Bronchial epithelial cell (primary cell): Measurements from ENCODE around the gene CDHR4. TPM values are rescaled to one million over a fixed set of nuclear protein-coding genes. Genes with fewer than 3 reads are reported as not detected.
"Not testable (repeated sequence)": the region's sequence is repeated elsewhere in the genome, so short reads cannot be mapped to it uniquely, and the experiment has no call there.

ENCODE experiments used
- DNase-seq: peaks from one replicate; pipeline ENCODE4 v3.0.0-alpha.2; 2010; ENCODE audit warnings: low read depth
- FAIRE-seq: peaks from 2 replicates; lab custom pipeline; 2011; peaks lifted over from hg19 to GRCh38; lab: Jason Lieb, UNC
- H3K27me3 ChIP-seq: 2 replicates; pipeline ENCODE4 v1.5.1; 2011; ENCODE audit warnings: low read length; ENCODE audit not compliant: control insufficient read depth, insufficient read depth
- H3K36me3 ChIP-seq: 2 replicates; pipeline ENCODE4 v1.5.1; 2011; ENCODE audit warnings: low read length; ENCODE audit not compliant: control insufficient read depth, insufficient read depth
- H3K4me3 ChIP-seq: 2 replicates; pipeline ENCODE4 v1.5.1; 2011; ENCODE audit warnings: mild to moderate bottlenecking, low read depth, low read length, control low read depth
- total RNA-seq: library from RNA; depleted of rRNA; stranded (reverse); fragments of >200 nt; gene quantifications from 2 replicates; pipeline ENCODE4 v1.2.1, GENCODE V29; 2014
- TF ChIP-seq, protein P1 (sequence below): IDR thresholded peaks from 2 replicates; pipeline ENCODE4 v1.5.1; 2011; ENCODE audit warnings: mild to moderate bottlenecking, moderate library complexity, low read length, control low read depth, inconsistent platforms; ENCODE audit not compliant: insufficient read depth, severe bottlenecking

CDHR4 gene
- total RNA-seq, 1 donor from 2014 or later: not detected

DNA sequence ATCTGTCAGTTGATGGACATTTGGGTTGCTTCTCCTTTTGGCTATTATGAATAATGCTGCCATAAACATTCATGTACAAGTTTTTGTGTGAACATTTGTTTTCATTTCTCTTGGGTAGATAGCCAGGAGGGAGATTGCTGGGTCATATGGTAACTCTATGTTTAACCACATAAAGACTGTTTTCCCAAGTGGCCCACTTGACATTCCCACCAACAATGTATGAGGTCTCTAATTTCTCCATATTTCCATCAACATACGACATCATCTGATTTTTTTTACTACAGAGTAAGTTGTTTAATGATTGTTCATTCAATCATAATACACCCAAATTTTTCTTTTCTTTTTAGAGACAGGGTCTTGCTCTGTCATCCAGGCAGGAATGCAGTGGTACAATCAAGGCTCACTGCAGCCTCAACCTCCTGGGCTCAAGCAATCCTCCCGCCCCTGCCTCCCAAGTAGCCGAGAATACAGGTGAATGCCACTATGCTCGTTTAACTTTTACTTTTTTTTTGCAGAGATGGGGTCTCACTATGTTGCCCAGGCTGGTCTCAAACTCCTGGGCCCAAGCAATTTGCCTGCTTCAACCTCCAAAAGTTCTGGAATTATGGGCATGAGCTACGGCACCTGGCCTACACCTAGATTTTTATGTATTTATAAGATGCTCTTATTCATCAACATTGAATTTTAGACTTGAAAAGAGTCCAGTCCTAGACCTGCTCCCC, 20.2 kb downstream of the CDHR4 start:
- Histone ChIP-seq H3K4me3 (no peak overlapping the region), H3K27me3 (no peaks in the 10 kb centered on the region), H3K36me3 (peaks cover 2% of the 10 kb centered on the region)
- TF ChIP-seq, protein P1, sequence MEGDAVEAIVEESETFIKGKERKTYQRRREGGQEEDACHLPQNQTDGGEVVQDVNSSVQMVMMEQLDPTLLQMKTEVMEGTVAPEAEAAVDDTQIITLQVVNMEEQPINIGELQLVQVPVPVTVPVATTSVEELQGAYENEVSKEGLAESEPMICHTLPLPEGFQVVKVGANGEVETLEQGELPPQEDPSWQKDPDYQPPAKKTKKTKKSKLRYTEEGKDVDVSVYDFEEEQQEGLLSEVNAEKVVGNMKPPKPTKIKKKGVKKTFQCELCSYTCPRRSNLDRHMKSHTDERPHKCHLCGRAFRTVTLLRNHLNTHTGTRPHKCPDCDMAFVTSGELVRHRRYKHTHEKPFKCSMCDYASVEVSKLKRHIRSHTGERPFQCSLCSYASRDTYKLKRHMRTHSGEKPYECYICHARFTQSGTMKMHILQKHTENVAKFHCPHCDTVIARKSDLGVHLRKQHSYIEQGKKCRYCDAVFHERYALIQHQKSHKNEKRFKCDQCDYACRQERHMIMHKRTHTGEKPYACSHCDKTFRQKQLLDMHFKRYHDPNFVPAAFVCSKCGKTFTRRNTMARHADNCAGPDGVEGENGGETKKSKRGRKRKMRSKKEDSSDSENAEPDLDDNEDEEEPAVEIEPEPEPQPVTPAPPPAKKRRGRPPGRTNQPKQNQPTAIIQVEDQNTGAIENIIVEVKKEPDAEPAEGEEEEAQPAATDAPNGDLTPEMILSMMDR: no peak
- FAIRE-seq (peak; percentile 40), DNase-seq (no peak)

DNA sequence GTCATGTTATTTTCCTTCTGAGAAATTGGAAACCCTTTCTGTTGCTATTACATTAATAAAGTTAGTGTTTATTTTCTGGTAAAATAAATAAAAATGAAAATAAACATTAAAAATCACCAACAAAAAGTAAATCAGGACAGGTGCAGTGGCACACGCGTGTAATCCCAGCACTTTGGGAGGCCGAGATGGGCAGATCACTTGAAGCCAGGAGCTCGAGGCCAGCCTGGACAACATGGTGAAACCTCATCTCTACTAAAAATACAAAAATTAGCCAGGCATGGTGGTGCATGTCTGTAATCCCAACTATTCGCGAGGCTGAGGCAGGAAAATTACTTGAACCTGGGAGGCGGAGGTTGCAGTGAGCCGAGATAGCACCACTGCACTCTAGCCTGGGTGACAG, 23.6 kb downstream of the CDHR4 start:
- H3K4me3 ChIP-seq, FAIRE-seq, H3K27me3 ChIP-seq, H3K36me3 ChIP-seq, DNase-seq: not testable (repeated sequence)

DNA sequence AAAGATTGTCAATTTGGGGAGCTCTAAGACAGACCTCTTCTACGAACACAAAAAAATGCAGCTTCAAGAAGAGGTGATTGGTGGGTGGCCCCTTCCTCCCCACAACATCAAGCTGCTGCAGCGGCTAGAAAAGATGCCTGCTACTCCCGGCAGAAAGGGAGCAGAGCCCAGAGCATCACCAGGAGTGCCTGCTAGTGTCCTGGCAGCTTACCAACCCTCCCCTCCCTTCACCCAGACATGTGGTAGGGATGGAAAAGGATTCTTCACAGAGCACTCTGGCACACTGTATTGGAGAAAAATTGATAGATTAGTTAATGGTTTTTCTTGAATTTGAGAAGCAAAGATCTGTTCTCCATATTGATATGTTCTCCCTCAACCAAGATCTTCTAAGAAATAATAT, 24.1 kb downstream of the CDHR4 start:
- Histone ChIP-seq H3K27me3 (no peaks in the 10 kb centered on the region), H3K4me3 (no peak overlapping the region), H3K36me3 (no peaks in the 10 kb centered on the region)
- TF ChIP-seq, protein P1: no peak
- FAIRE-seq (no peak), DNase-seq (no peak)

DNA sequence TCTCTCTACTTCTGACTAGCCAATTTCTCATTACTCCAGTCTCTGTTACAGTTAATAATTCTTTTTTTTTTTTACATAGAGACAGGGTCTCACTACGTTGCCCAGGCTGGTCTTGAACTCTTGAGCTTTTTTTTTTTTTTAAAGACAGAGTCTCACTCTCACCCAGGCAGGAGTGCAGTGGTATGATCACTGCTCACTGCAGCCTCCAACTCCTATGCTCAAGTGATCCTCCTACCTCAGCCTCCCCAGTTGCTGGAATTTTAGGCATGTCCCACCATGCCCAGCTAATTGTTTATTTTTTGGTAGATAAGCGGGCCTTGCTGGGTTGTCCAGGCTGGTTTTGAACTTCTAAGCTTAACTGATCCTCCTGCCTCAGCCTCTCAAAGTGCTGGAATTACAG, 27.0 kb downstream of the CDHR4 start:
- no peaks in the 10 kb centered on the region for H3K36me3 ChIP-seq
- no peaks in the 10 kb centered on the region for H3K27me3 ChIP-seq
- DNase-seq: no peak
- TF ChIP-seq, protein P1: no peak
- no peak overlapping the region for H3K4me3 ChIP-seq
- FAIRE-seq: no peak

DNA sequence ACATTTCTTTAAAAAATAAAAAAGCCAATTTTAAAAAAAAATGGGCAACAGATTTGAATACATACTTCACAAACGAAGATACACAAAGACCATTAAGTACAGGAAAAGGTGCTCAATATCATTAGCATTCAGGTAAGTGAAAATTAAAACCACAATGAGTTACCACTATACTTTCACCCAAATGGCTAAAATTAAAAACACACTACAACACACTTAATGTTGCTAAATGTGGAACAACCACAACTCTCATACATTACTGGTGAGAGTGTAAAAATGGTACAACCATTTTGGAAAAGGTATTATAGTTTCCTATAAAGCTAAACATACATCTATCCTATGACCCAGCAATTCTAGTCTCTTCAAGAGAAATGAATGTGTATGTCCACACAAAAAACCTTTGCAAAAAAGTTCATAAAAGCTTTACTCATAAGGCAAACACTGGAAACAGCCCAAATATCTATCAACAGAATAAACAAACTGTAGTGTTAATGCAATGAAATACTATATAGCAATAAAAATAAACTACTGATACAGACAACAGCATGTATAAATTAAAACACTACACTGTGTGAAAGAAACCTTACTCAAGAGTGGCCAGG, 28.2 kb downstream of the CDHR4 start:
- no peaks in the 10 kb centered on the region for H3K36me3 ChIP-seq
- no peaks in the 10 kb centered on the region for H3K27me3 ChIP-seq
- FAIRE-seq (no peak), DNase-seq (no peak)
- TF ChIP-seq, protein P1: no peak
- H3K4me3 ChIP-seq: no peak overlapping the region

DNA sequence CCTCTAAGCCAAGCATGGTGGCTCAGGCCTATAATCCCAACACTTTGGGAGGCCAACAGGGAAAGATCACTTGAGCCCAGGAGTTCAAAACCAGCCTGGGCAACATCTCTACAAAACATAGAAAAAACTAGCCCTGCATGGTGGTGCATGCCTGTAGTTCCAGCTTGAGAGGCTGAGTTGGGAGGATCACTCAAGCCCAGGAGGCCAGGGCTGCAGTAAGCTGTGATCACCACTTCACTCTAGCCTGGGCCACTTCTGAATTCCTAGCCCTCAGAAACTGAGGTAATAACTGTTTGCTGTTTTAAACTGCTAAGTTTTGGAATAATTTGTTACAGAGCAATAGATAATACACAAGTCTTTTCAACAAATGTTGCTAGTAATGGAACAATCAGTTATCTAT, 29.7 kb downstream of the CDHR4 start:
- H3K36me3 ChIP-seq: no peaks in the 10 kb centered on the region
- no peak for DNase-seq
- no peak for FAIRE-seq
- TF ChIP-seq, protein P1: no peak
- no peaks in the 10 kb centered on the region for H3K27me3 ChIP-seq
- H3K4me3 ChIP-seq: no peak overlapping the region
